IPS-18a (cell line): ENCODE results near the gene CTCF.

Experiments
- H3K27ac ChIP-seq: one replicate; pipeline ENCODE4 v1.5.1; 2013; ENCODE audit warnings: low read length
- H3K27me3 ChIP-seq: one replicate; pipeline ENCODE4 v1.6.1; 2013; ENCODE audit warnings: mild to moderate bottlenecking, low read length; ENCODE audit not compliant: control insufficient read depth, insufficient read depth
- H3K36me3 ChIP-seq: one replicate; pipeline ENCODE4 v1.6.1; 2013; ENCODE audit warnings: low read depth, low read length; ENCODE audit not compliant: control insufficient read depth
- H3K4me1 ChIP-seq: one replicate; pipeline ENCODE4 v1.6.1; 2013; ENCODE audit warnings: low read depth, low read length; ENCODE audit not compliant: control insufficient read depth
- H3K4me3 ChIP-seq: one replicate; pipeline ENCODE4 v1.5.1; 2013; ENCODE audit warnings: low read length
- H3K9ac ChIP-seq: one replicate; pipeline ENCODE4 v1.6.1; 2013; ENCODE audit warnings: mild to moderate bottlenecking, low read length, moderate library complexity
- H3K9me3 ChIP-seq: one replicate; pipeline ENCODE4 v1.6.1; 2013; ENCODE audit warnings: low read depth, low read length; ENCODE audit not compliant: control insufficient read depth

CTCF gene

DNA sequence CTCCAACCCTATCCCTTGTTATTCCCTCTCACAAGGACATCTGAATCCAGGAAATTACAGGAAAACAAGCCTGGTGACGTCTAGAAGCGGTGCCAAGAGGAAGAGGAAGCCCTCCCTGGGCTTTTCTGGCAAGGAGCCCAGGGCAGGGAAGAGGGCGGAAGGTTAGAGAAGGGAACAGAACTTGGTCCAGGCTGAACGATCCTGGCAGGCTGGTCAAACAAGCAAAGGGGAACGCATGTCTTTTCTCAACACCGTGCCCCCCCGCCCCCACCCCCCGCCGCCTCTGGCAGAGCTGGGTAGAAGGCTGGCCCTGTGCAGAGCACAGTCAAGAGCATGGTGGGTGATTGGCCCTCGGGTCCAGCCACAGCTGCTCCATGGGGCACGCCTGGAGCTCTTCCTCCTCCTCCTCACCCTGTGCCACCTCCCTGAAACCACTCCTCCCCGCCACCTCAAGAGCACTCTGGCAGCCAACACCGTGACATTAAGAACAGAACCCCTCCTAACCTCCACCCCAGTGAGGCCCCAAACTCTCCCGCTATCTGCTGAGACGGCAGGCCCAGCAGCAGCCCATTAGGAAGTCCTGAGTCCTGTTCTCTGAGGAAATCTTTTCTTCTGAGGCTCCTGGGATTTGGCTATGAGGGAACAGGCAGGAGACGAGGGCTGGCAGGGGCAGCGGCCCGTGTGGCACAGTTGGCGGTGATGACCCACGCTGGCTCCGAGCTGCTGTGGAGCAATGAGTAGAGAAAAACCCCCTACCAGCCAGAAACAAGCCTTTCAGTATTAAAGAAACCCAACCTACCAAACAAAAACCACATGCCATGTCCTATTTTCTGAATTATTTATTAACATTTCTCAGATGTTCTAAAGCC, 111.6 kb downstream of the CTCF start:
- no peak overlapping the region for H3K4me3 ChIP-seq
- H3K27ac ChIP-seq = no peak overlapping the region
- no peak overlapping the region for H3K9ac ChIP-seq
- H3K27me3 ChIP-seq = no peaks in the 10 kb centered on the region
- no peaks in the 10 kb centered on the region for H3K36me3 ChIP-seq
- H3K4me1 ChIP-seq = no peaks in the 10 kb centered on the region
- H3K9me3 ChIP-seq = no peaks in the 10 kb centered on the region

DNA sequence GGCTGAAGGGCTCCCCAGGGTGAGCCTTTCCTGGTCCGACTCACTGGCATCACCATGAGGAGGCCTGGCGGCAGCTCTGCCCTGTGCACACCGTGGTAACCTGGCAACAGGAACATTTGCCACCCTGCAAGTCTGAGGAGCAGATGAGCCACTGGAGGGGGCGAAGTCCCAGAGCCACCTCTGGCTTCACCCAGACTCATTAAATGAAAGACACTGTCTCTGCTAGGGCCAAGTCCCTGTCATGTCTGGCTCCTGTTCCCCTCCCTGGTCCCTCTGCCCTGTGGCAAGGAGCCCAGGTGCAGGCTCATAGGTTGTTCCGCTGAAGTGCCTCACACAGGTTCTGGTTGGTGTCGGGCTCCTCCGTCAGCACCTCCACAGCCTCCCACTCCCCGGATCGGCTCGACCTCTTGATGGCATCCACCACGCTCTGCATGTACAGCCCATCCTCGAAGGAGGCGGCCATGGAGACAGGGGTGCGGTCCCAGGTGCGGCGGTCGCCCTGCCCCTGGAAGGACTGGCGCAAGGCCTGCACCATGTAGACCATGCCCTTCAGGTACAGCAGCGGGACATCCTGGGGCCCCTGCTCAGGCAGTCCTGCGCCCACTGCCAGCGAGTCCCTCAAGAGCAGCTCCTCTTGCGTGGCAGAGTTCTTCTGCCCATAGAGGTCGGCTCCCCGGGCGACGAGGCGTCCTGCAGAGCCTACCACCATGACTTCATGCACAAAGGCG, 112.7 kb downstream of the CTCF start:
- H3K27me3 ChIP-seq = no peaks in the 10 kb centered on the region
- no peak overlapping the region for H3K27ac ChIP-seq
- no peak overlapping the region for H3K9ac ChIP-seq

DNA sequence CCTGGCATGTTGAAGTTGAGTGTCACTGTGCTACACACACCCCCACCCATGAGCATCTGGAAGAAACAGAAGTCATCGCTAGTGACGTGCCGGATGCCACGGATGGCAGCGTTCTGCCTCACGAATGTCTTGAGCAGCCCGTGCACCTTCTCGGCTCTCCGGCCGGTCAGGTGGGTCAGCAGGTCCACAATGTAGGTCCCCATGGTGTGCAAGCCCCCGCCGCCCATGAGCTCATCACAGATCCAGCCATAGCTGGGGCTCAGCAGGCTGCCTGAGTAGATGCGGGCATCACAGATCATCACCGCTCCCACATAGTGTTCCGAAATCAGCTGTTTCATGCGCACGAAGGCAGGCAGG, 113.2 kb downstream of the CTCF start:
- H3K9me3 ChIP-seq = no peaks in the 10 kb centered on the region
- no peaks in the 10 kb centered on the region for H3K27me3 ChIP-seq
- H3K4me3 ChIP-seq = no peak overlapping the region
- no peaks in the 10 kb centered on the region for H3K36me3 ChIP-seq
- H3K4me1 ChIP-seq = no peaks in the 10 kb centered on the region
- H3K27ac ChIP-seq = no peak overlapping the region
- H3K9ac ChIP-seq = no peak overlapping the region

More for the DNA sequence above, 112.7 kb downstream of the CTCF start:
- Histone ChIP-seq H3K36me3 (no peaks in the 10 kb centered on the region), H3K4me3 (no peak overlapping the region), H3K4me1 (no peaks in the 10 kb centered on the region), H3K9me3 (no peaks in the 10 kb centered on the region)

DNA sequence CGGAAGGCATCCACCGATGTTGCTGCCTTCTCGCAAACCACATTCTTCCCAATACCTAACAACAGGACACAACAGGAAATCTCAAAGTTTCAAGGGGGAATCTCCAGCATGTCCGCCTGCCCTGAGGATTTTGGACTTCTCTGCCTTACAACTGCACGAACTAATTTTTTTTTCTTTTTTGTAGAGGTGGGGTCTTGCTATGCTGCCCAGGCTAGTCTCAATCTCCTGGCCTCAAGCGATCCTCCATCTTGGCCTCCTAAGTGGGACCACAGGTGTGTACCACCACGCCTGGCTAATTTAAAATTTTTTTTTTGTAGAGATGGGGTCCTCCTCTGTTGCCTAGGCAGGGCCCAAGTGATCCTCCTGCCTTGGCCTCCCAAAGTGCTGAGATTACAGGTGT, 113.7 kb downstream of the CTCF start:
- H3K4me3 ChIP-seq = no peak overlapping the region
- no peak overlapping the region for H3K9ac ChIP-seq
- H3K27ac ChIP-seq = no peak overlapping the region
- no peaks in the 10 kb centered on the region for H3K27me3 ChIP-seq
- H3K9me3 ChIP-seq = no peaks in the 10 kb centered on the region
- no peaks in the 10 kb centered on the region for H3K4me1 ChIP-seq
- no peaks in the 10 kb centered on the region for H3K36me3 ChIP-seq

DNA sequence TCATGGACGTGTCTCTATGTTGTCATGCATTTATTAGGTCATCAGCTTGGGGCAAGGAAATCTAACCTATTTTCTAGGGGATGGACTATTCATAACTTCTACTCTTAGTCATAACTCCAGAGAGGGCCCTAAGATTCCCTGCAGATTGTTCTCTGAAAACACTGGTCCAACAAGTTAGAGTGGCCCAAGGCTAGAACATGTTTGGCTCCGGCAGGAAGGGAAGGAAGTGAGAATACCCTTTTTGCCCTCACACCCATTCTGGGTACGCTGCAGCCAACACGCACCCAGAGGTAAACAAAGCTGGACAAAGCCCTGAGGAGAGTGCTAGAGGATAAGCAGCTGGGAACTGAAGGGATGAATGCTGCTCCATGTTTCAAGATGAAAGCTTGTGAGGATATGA, 114.2 kb downstream of the CTCF start:
- H3K36me3 ChIP-seq = no peaks in the 10 kb centered on the region
- H3K27me3 ChIP-seq = no peaks in the 10 kb centered on the region
- no peaks in the 10 kb centered on the region for H3K4me1 ChIP-seq

DNA sequence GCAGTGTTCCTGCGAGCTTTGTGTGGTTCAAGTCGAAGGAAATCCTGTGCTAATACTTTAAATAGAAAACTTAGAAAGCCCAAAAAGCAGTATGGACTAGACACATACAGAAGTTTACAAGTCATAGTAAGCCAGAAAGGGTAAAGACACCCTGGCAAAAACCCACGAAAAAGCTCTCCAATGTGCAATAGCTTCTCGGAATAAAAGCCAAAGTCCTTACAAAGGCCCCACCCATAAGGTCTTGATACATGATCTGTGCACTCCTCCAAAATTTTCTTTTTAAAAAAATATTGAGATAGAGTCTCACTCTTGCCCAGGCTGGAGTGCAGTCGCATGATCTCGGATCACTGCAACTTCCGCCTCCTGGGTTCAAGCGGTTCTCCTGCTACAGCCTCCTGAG, 114.6 kb downstream of the CTCF start:
- Histone ChIP-seq H3K4me3 (no peak overlapping the region), H3K27ac (no peak overlapping the region), H3K27me3 (no peaks in the 10 kb centered on the region), H3K9ac (no peak overlapping the region), H3K4me1 (no peaks in the 10 kb centered on the region), H3K36me3 (no peaks in the 10 kb centered on the region), H3K9me3 (no peaks in the 10 kb centered on the region)

More for the DNA sequence above, 114.2 kb downstream of the CTCF start:
- no peak overlapping the region for H3K4me3 ChIP-seq
- no peaks in the 10 kb centered on the region for H3K9me3 ChIP-seq
- H3K9ac ChIP-seq = no peak overlapping the region
- no peak overlapping the region for H3K27ac ChIP-seq

DNA sequence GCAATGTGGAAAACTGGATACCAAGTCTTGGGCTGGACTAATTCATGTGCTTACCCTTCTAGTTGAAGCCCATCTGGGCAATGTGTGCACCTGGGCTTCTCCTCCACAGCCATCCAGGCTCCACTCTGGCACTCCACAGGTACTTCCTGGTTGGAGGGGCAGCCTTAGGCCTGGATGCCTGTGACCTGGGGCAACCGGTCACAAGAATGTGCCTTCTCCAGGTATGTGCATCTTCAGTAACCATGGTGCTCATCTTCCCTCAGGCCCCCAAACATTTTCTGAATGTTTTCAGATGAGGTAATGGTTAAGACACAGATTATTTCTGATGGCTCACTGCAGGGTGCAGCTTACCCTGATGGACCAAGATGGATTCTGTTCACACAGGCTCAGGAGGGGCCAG, 115.4 kb downstream of the CTCF start:
- Histone ChIP-seq H3K27me3 (no peaks in the 10 kb centered on the region), H3K27ac (no peak overlapping the region), H3K9ac (no peak overlapping the region), H3K36me3 (peaks cover 4% of the 10 kb centered on the region), H3K4me3 (no peak overlapping the region), H3K4me1 (no peaks in the 10 kb centered on the region), H3K9me3 (no peaks in the 10 kb centered on the region)

DNA sequence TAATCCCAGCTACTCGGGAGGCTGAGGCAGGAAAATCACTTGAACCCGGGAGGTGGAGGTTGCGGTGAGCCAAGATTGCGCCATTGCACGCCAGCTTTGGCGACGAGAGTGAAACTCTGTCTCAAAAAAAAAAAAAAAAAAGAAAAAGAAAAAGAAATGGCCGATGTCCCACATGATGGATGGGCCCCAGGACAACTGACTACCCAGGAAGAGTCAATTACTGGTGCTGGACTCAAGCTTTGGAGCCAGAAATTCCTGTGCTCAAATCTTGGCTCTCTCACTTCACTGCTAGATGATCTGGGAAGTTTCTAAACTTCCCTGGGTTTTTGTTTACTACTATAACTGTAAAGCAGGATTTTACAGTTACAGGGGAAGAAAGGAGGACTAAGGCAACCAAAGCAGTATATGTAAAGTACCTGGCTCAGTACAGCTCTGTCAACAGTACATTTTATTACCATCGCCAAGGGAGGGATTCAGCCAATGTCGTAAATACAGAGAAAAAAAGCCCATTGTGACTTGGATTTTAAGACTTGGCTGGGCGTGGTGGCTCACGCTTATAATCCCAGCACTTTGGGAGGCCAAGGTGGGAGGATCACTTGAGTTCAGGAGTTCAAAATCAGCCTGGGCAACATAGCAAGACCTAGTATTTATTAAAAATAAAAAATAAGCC, 116.2 kb downstream of the CTCF start:
- Histone ChIP-seq H3K4me3 (no peak overlapping the region), H3K27me3 (no peaks in the 10 kb centered on the region), H3K27ac (no peak overlapping the region), H3K9me3 (no peaks in the 10 kb centered on the region), H3K36me3 (peaks cover 4% of the 10 kb centered on the region), H3K9ac (no peak overlapping the region), H3K4me1 (no peaks in the 10 kb centered on the region)

DNA sequence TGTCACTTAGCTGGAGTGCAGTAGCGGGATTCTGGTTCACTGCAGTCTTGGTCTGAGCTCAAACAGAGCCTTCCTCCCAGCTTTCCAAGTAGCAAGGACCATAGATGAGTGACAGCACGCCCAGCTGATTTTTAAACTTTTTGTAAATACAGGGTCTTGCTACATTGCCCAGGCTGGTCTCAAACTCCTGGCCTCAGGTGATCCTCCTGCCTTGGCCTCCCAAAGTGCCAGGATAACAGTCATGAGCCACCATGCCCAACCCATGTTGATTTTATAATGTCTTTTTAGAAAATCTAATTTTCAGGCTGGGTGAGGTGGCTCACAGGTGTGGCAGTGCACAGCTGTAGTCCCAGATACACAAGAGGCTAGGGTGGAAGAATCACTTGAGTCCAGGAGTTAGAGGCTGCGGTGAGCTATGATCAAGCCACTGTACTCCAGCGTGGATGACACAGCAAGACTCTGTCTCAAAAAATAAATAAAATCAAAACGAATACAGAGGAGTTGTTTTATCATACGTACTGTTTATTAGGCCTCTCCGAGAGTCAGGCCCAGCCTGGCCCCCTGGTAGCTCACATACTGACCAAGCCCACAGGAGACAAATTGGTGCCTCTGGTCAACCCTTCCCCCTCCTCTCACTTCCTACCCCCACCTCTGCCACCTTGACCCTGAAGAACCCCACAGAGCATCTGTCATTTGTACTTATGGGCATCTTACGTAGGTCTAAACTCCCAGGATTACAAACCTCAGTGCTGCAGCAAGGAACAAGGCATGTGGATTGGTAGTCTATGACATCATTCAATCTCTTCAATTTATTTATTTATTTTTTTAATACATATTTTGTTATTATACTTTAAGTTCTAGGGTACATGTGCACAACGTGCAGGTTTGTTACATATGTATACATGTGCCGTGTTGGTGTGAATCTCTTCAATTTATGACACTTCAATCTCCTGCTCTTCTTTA, 117.9 kb downstream of the CTCF start:
- Histone ChIP-seq H3K36me3 (peaks cover 11% of the 10 kb centered on the region), H3K9me3 (no peaks in the 10 kb centered on the region), H3K4me1 (no peaks in the 10 kb centered on the region), H3K27ac (no peak overlapping the region), H3K4me3 (no peak overlapping the region), H3K9ac (no peak overlapping the region), H3K27me3 (no peaks in the 10 kb centered on the region)

DNA sequence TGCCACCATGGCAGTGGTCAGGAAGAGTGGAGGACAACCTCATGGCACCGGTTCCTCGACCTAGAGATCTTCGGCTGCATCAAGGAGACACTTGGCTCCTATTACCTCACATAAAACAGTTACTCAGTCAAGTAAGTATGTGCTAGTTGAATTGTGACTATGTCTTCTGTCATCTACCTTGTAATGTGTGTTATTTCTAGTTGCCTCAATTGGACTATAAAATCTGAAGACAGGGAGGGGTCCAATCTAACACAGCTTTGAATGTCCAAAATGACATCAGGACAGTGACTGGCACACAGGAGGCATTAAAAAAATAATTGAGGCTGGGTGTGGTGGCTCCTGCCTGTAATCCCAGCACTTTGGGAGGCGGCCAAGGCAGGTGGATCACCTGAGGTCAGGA, 121.4 kb downstream of the CTCF start:
- Histone ChIP-seq H3K27ac (no peak overlapping the region), H3K27me3 (no peaks in the 10 kb centered on the region), H3K9me3 (no peaks in the 10 kb centered on the region), H3K4me3 (no peak overlapping the region), H3K4me1 (no peaks in the 10 kb centered on the region), H3K36me3 (peaks cover 11% of the 10 kb centered on the region), H3K9ac (no peak overlapping the region)
